ENCODE results near the gene RTN4RL2.
A peak's percentile ranks its signal among the peaks of the same experiment; 100 is the strongest.
"Not testable (repeated sequence)": the region's sequence is repeated elsewhere in the genome, so short reads cannot be mapped to it uniquely, and the experiment has no call there.

RTN4RL2 gene

DNA sequence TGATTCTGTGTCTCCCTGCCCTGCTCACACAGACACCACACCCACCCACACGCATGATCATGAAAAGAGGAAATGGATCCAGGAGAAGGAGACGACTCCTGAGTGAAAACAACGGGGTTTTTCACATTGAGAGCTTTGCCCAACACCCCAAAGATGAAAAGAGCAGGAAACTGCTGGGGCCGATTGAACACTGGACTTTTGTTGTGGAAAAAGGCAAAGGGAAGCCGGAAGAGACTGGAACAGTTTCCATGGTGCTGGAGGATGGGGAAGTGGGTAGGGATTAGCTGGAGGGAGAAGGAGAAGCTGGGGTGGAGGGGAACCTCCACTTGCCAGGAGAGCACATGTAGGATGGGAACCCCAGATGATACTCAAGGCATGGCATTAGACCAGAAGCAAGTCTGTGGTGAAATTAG lies 28.2 kb upstream of the RTN4RL2 start:
- Histone ChIP-seq H3K4me2 (peak overlapping the region; percentile 40), H3K27ac (0 out of 2 replicates have a peak overlapping the region, but pooled peaks have one; percentile 49), H3K9me3 (no peaks in the 10 kb centered on the region), H3K9ac (no peak overlapping the region; the same call in 1 of the 2 replicates), H4K20me1 (no peaks in the 10 kb centered on the region), H3K4me3 (no peak overlapping the region), H3K27me3 (no peaks in the 10 kb centered on the region), H3K36me3 (no peaks in the 10 kb centered on the region), H3K4me1 (peaks cover 23% of the 10 kb centered on the region)
- TF ChIP-seq Cebpa-rat (IDR thresholded peaks at IDR 0.05), result no peak

GRCh38 chr11:57432714-57433163 lies 27.6 kb upstream of the RTN4RL2 start:
- no peak overlapping the region; the same call in 1 of the 2 replicates for H3K9ac ChIP-seq
- H3K4me1 ChIP-seq, result peaks cover 17% of the 10 kb centered on the region
- no peak for TF ChIP-seq Cebpa-rat (IDR thresholded peaks at IDR 0.05)
- H3K9me3 ChIP-seq, result no peaks in the 10 kb centered on the region
- H3K4me2 ChIP-seq, result peak overlapping the region; percentile 40
- H3K36me3 ChIP-seq, result no peaks in the 10 kb centered on the region
- H3K4me3 ChIP-seq, result no peak overlapping the region
- no peaks in the 10 kb centered on the region for H3K27me3 ChIP-seq
- H4K20me1 ChIP-seq, result no peaks in the 10 kb centered on the region
- peak overlapping the region; percentile 49; the same call in 1 of the 2 replicates for H3K27ac ChIP-seq

- no peak overlapping the region for H3K9ac ChIP-seq
- H3K27ac ChIP-seq, result no peak overlapping the region
- H4K20me1 ChIP-seq, result no peaks in the 10 kb centered on the region
- H3K4me2 ChIP-seq, result no peak overlapping the region
- TF ChIP-seq Cebpa-rat (IDR thresholded peaks at IDR 0.05), result no peak
- no peaks in the 10 kb centered on the region for H3K36me3 ChIP-seq
- H3K9me3 ChIP-seq, result no peaks in the 10 kb centered on the region
- peaks cover 13% of the 10 kb centered on the region for H3K4me1 ChIP-seq
- no peak overlapping the region for H3K4me3 ChIP-seq
- H3K27me3 ChIP-seq, result no peaks in the 10 kb centered on the region
These were observed 25.4 kb upstream of the RTN4RL2 start for GRCh38 chr11:57434640-57435546.

DNA sequence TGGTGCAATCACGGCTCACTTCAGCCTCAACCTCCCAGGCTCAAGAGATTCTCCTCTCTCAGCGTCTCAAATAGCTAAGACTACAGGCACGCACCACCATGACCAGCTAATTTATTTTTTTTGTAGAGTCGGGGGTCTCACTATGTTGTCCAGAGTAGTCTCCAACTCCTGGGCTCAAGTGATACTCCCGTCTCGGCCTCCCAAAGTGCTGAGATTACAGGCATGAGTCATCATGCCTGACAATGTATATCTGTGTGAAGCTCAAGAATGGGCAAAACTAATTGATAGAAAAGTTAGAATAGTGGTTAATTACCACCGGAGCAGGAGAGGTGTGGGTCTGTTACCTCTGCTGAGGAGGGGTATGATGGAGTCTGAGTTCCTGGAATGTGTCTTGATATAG lies 24.3 kb upstream of the RTN4RL2 start:
- no peaks in the 10 kb centered on the region for H3K9me3 ChIP-seq
- H4K20me1 ChIP-seq, result no peaks in the 10 kb centered on the region
- peaks cover 13% of the 10 kb centered on the region for H3K4me1 ChIP-seq
- H3K4me2 ChIP-seq, result no peak overlapping the region
- no peak overlapping the region for H3K4me3 ChIP-seq
- no peak overlapping the region for H3K27ac ChIP-seq
- H3K36me3 ChIP-seq, result no peaks in the 10 kb centered on the region
- H3K27me3 ChIP-seq, result no peaks in the 10 kb centered on the region
- no peak overlapping the region for H3K9ac ChIP-seq
- TF ChIP-seq Cebpa-rat (IDR thresholded peaks at IDR 0.05), result no peak

- Histone ChIP-seq H3K4me1 (no peaks in the 10 kb centered on the region), H4K20me1 (no peaks in the 10 kb centered on the region), H3K9ac (no peak overlapping the region), H3K4me3 (no peak overlapping the region), H3K4me2 (no peak overlapping the region), H3K9me3 (no peaks in the 10 kb centered on the region), H3K36me3 (no peaks in the 10 kb centered on the region), H3K27me3 (no peaks in the 10 kb centered on the region), H3K27ac (no peak overlapping the region)
- no peak for TF ChIP-seq Cebpa-rat (IDR thresholded peaks at IDR 0.05)
These were observed 21.7 kb upstream of the RTN4RL2 start for GRCh38 chr11:57438345-57439285.

- Histone ChIP-seq H3K9me3 (no peaks in the 10 kb centered on the region), H3K27ac (no peak overlapping the region), H3K4me2 (no peak overlapping the region), H3K4me1 (no peaks in the 10 kb centered on the region), H3K27me3 (no peaks in the 10 kb centered on the region), H4K20me1 (no peaks in the 10 kb centered on the region), H3K4me3 (no peak overlapping the region), H3K36me3 (no peaks in the 10 kb centered on the region), H3K9ac (no peak overlapping the region)
- no peak for TF ChIP-seq Cebpa-rat (IDR thresholded peaks at IDR 0.05)
These were observed 20.5 kb upstream of the RTN4RL2 start for GRCh38 chr11:57439786-57440185.

GRCh38 chr11:57440744-57441414 lies 19.4 kb upstream of the RTN4RL2 start:
- Histone ChIP-seq H4K20me1 (no peaks in the 10 kb centered on the region), H3K9ac (no peak overlapping the region), H3K27ac (no peak overlapping the region), H3K4me1 (no peaks in the 10 kb centered on the region), H3K27me3 (no peaks in the 10 kb centered on the region), H3K9me3 (no peaks in the 10 kb centered on the region), H3K4me2 (no peak overlapping the region), H3K36me3 (no peaks in the 10 kb centered on the region), H3K4me3 (no peak overlapping the region)
- no peak for TF ChIP-seq Cebpa-rat (IDR thresholded peaks at IDR 0.05)

DNA sequence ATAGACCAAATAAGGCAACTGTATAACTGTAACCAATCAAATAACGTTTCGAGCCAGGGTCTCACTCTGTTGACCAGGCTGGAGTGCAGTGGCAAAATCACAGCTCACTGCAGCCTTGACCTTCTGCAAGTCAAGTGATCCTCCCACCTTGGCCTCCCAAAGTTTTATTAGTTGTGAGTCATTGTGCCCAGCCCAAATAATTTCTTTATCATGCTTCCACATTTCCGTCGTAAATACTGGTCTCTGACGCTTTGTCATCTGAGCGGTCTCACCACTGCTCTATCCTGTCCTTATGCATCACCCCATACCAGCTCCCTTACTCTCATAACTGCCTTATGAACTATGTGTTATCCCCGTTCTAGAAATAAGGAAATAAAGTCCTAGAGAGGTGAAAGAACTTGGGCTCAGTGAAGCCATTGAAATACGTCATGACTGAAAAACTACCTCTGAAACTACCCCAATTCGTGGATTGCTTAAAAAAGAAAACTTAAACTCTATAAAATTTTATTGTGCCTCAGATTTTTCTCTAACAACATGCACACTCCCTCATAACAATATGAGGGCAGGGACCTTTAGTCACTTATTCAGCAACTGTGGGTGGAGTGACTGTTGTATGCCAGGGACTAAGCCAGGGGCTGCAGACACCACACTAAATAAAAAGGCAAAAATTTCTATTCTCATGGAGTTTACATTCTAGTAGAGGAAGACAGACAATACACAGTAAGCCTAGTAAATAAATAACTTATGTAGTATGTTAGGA lies 15.8 kb upstream of the RTN4RL2 start:
- Histone ChIP-seq H3K9ac (no peak overlapping the region), H3K36me3 (no peaks in the 10 kb centered on the region), H3K9me3 (no peaks in the 10 kb centered on the region), H3K27me3 (no peaks in the 10 kb centered on the region), H3K27ac (no peak overlapping the region), H3K4me3 (no peak overlapping the region), H3K4me1 (no peaks in the 10 kb centered on the region), H4K20me1 (no peaks in the 10 kb centered on the region), H3K4me2 (no peak overlapping the region)
- no peak for TF ChIP-seq Cebpa-rat (IDR thresholded peaks at IDR 0.05)

DNA sequence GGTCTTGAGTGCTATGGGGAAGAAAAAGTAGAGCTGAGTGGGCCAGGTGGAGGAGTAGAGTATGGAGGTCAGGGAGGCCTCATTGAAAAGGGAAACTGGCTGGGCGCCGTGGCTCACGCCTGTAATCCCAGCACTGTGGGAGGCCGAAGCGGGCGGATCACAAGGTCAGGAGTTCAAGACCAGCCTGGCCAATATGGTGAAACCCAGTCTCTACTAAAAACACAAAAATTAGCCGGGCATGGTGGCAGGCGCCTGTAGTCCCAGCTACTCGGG lies 15.3 kb upstream of the RTN4RL2 start:
- not testable (repeated sequence) for H3K4me2 ChIP-seq, H3K36me3 ChIP-seq, H4K20me1 ChIP-seq, H3K4me3 ChIP-seq, H3K27me3 ChIP-seq, H3K27ac ChIP-seq, H3K9ac ChIP-seq, H3K4me1 ChIP-seq, H3K9me3 ChIP-seq
